Activated CD4-positive, alpha-beta memory T cell treated with anti-CD3 and anti-CD28 coated beads, Interleukin-2, amount 10 ng/mL, durations not matched to agents 7 days and 5 days (primary cell): Measurements from ENCODE around the gene ZRANB1. TPM values are rescaled to one million over a fixed set of nuclear protein-coding genes. Genes with fewer than 3 reads are reported as not detected.
A peak's percentile ranks its signal among the peaks of the same experiment; 100 is the strongest.

Source experiments
- CTCF ChIA-PET: fragments of 350-600 bp; sonication (Branson Sonifier 250); formaldehyde crosslinking; loops from one replicate; lab custom pipeline; 2021; ENCODE audit warnings: antibody characterized with exemption, inconsistent platforms; lab: Charles Lee
- POLR2A ChIA-PET: fragments of 350-600 bp; sonication (Branson Sonifier 250); formaldehyde crosslinking; loops from one replicate; lab custom pipeline; 2021; ENCODE audit warnings: antibody characterized with exemption; lab: Charles Lee
- DNase-seq: peaks from one replicate; pipeline ENCODE4 v3.0.0-alpha.2; 2020
- H3K27ac Mint-ChIP-seq: one replicate; pipeline ENCODE4 v1.8.0; 2021; ENCODE audit warnings: mild to moderate bottlenecking, mixed read lengths
- H3K27me3 Mint-ChIP-seq: one replicate; pipeline ENCODE4 v1.8.0; 2021; ENCODE audit warnings: mixed read lengths
- H3K36me3 Mint-ChIP-seq: one replicate; pipeline ENCODE4 v1.8.0; 2021; ENCODE audit warnings: low read depth, mixed read lengths
- H3K4me1 Mint-ChIP-seq: one replicate; pipeline ENCODE4 v1.8.0; 2021; ENCODE audit warnings: mixed read lengths
- H3K4me3 Mint-ChIP-seq: one replicate; pipeline ENCODE4 v1.8.0; 2021; ENCODE audit warnings: mild to moderate bottlenecking, mixed read lengths
- H3K9me3 Mint-ChIP-seq: one replicate; pipeline ENCODE4 v1.8.0; 2021; ENCODE audit warnings: mixed read lengths
- total RNA-seq, 2 experiments: library from RNA; stranded (reverse); gene quantifications; one replicate each; pipeline ENCODE4 v1.2.3, GENCODE V29; 2021

ZRANB1 gene
- total RNA-seq, 2 experiments from 2014 or later = 11.2 to 12.3 TPM

GRCh38 chr10:124993736-124994451 lies 52.0 kb downstream of the ZRANB1 start:
- ChIA-PET POLR2A (no interaction called here), CTCF (interaction anchor here (0.6 kb wide), 1 partner anchor 575 kb away, joined by 3 read pairs; no protein-coding TSS in a partner anchor)
- H3K27ac Mint-ChIP-seq = no peak overlapping the region
- peak; percentile 14 for DNase-seq
- peaks cover 3% of the 10 kb centered on the region for H3K36me3 Mint-ChIP-seq
- no peaks in the 10 kb centered on the region for H3K9me3 Mint-ChIP-seq
- H3K27me3 Mint-ChIP-seq = no peaks in the 10 kb centered on the region
- no peaks in the 10 kb centered on the region for H3K4me1 Mint-ChIP-seq
- no peak overlapping the region for H3K4me3 Mint-ChIP-seq

GRCh38 chr10:124994573-124995473 lies 52.9 kb downstream of the ZRANB1 start:
- Mint-ChIP-seq H3K36me3 (no peaks in the 10 kb centered on the region), H3K9me3 (no peaks in the 10 kb centered on the region), H3K4me1 (no peaks in the 10 kb centered on the region), H3K27ac (no peak overlapping the region), H3K27me3 (no peaks in the 10 kb centered on the region), H3K4me3 (no peak overlapping the region)
- DNase-seq = peak; percentile 12
- CTCF ChIA-PET = no interaction called here
- POLR2A ChIA-PET = no interaction called here

- no peaks in the 10 kb centered on the region for H3K9me3 Mint-ChIP-seq
- H3K36me3 Mint-ChIP-seq = no peaks in the 10 kb centered on the region
- no peaks in the 10 kb centered on the region for H3K4me1 Mint-ChIP-seq
- ChIA-PET CTCF (interaction anchor here (0.7 kb wide), 1 partner anchor 464 kb away, joined by 3 read pairs; no protein-coding TSS in a partner anchor), POLR2A (no interaction called here)
- no peaks in the 10 kb centered on the region for H3K27me3 Mint-ChIP-seq
- H3K27ac Mint-ChIP-seq = no peak overlapping the region
- DNase-seq = peak; percentile 15
- H3K4me3 Mint-ChIP-seq = no peak overlapping the region
Measured at GRCh38 chr10:124995605-124996004, 53.7 kb downstream of the ZRANB1 start.

DNA sequence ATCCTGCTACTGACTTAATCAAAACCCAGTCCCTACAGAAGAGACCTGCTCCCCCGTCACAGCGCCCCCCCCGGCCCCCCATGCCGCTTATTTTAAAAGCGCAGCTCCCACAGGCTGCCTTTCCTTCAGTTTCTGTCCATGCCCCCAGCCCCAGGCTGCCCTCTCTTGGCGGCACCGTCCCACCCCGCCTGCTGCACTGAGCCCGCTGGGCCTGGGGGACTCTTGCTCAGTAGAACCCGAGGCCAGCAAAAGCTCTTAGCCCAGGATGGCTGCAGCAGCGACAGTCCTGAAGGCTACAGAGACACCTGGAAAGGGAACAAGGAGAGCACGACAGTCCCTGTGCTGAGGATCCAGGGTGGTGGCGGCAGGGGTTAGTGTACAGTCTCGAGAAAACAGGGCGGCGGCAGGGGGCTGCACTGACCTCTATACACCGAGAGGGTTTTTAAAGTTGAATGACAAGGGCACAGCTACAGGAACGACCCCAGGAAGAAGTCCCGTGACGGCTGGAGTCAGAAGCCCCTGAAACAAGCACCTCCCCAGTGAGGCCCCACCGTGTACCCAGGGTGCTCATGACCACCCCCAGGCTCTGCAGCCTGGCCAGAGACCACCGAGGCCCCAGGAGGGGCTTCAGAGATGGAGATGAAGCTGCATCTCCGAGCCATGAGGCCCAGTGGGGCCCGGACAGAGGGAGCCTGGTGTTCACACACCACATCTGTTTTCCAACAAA lies 54.4 kb downstream of the ZRANB1 start:
- Mint-ChIP-seq H3K9me3 (no peaks in the 10 kb centered on the region), H3K36me3 (no peaks in the 10 kb centered on the region), H3K27me3 (no peaks in the 10 kb centered on the region), H3K4me3 (no peak overlapping the region), H3K4me1 (no peaks in the 10 kb centered on the region), H3K27ac (no peak overlapping the region)
- ChIA-PET POLR2A (no interaction called here), CTCF (interaction anchor here (0.7 kb wide), 1 partner anchor 465 kb away, joined by 3 read pairs; no protein-coding TSS in a partner anchor)
- DNase-seq = peak; percentile 12

- Mint-ChIP-seq H3K4me1 (no peaks in the 10 kb centered on the region), H3K36me3 (no peaks in the 10 kb centered on the region), H3K4me3 (no peak overlapping the region), H3K27ac (no peak overlapping the region), H3K27me3 (no peaks in the 10 kb centered on the region), H3K9me3 (no peaks in the 10 kb centered on the region)
- no peak for DNase-seq
- CTCF ChIA-PET = no interaction called here
- POLR2A ChIA-PET = no interaction called here
Measured at GRCh38 chr10:124996854-124997215, 54.9 kb downstream of the ZRANB1 start.

DNA sequence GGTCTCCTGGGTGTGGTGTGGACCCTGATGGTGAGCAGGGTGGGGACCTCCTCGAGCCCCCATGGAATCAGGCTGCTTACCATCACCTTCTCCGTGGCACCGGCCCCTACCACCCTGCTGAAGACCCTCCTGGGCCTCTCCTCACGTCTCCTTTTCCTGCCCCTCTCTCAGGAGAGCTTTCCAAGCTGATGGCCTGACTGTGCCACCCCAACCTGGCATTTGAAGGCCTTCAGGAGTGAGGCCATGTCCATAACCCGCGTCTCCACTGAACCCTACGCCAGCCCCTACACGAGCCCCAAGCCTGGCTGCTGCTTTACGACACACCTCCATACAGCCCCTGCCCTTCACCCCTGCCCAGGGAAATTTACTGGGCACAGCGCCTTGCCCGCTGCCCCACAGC lies 55.4 kb downstream of the ZRANB1 start:
- Mint-ChIP-seq H3K27me3 (no peaks in the 10 kb centered on the region), H3K9me3 (no peaks in the 10 kb centered on the region), H3K36me3 (no peaks in the 10 kb centered on the region), H3K4me1 (no peaks in the 10 kb centered on the region), H3K27ac (no peak overlapping the region), H3K4me3 (no peak overlapping the region)
- ChIA-PET CTCF (no interaction called here), POLR2A (no interaction called here)
- DNase-seq = no peak

GRCh38 chr10:124997771-124998623 lies 56.1 kb downstream of the ZRANB1 start:
- H3K4me3 Mint-ChIP-seq = no peak overlapping the region
- no peaks in the 10 kb centered on the region for H3K27me3 Mint-ChIP-seq
- ChIA-PET POLR2A (no interaction called here), CTCF (no interaction called here)
- H3K4me1 Mint-ChIP-seq = no peaks in the 10 kb centered on the region
- no peaks in the 10 kb centered on the region for H3K9me3 Mint-ChIP-seq
- no peak for DNase-seq
- H3K36me3 Mint-ChIP-seq = no peaks in the 10 kb centered on the region
- H3K27ac Mint-ChIP-seq = no peak overlapping the region

DNA sequence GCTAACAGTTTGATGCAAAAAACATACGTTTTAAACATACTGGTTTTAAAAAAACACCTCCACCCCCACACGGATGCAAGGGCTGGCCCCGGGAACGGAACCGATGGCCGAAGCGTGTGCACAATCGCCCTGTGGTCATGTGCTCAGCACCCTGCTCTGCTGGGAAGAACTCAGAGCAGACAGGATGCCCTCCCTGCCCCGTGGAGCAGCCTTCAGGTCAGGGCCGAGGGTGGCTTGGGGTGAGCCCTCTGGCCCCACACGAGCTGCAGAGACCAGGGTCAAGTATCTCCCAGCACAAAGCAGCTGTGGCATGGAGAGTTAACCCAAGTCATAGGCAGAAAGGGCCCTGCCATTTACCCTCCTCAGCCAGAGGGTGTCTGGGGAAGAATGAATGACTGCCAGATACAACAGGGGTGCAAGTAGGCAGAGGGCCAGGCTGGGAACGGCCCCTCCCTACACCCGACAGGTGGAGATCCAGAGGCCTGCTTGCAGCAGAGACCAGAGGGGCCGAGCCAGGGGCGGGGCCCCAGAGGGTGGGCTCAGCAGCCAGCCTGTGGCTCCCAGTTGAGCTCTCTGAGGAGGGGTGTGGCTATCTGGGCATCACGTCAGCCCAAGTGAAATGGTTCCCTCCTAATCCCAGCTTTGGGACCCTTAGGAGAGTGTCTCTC lies 56.8 kb downstream of the ZRANB1 start:
- Mint-ChIP-seq H3K27me3 (no peaks in the 10 kb centered on the region), H3K4me3 (no peak overlapping the region), H3K27ac (no peak overlapping the region), H3K36me3 (no peaks in the 10 kb centered on the region), H3K9me3 (no peaks in the 10 kb centered on the region), H3K4me1 (no peaks in the 10 kb centered on the region)
- POLR2A ChIA-PET = no interaction called here
- CTCF ChIA-PET = no interaction called here
- DNase-seq = no peak

DNA sequence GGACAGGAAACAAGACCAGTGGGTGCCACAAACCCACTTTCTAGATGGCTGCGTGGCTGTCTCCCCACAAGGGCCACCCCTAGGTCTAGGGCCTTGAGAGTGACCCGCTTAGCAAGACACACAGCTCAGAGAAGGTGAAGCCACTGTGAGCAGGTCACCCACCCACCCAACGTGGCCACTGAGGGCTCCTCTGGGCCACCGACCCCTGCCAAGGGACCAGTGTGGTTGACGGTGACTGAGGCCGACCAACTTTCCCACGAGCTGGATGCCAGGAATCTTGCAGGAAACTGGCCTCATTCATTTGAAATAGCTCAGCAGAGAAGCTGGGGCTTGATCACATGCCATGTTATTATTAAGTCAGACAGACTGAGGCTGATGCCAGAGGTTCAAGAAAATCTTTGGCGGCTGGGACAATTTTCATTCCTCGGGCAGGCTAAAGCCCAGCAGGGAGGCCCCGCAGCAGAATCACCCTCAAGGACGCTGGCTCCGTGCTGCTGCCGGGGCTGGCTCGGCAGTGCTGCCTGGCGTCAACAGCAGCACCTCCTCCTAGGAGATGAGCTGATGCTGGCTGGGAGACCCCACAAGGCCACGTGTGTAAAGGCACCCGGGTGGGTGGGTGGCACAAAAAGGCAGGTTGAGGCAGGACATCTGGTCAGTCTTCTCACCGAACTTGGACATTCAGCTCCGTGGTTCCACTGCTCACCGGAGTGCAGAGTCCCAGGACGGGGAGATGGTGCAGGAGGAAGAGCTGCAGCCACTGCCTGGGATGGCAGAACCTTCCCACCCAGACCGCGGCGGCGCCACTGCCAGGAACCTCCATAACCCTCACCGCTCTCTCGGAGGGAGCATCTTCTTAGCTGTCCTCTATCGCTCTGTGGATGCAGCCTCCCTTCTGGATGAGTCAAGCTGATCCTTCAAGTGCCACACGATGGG lies 57.8 kb downstream of the ZRANB1 start:
- DNase-seq = no peak
- ChIA-PET POLR2A (no interaction called here), CTCF (interaction anchor here (1.1 to 1.6 kb wide), 2 partner anchors 11 to 62 kb away, joined by 3 to 6 read pairs; no protein-coding TSS in a partner anchor)
- H3K9me3 Mint-ChIP-seq = no peaks in the 10 kb centered on the region
- H3K4me1 Mint-ChIP-seq = no peaks in the 10 kb centered on the region
- H3K36me3 Mint-ChIP-seq = no peaks in the 10 kb centered on the region
- no peak overlapping the region for H3K27ac Mint-ChIP-seq
- no peak overlapping the region for H3K4me3 Mint-ChIP-seq
- H3K27me3 Mint-ChIP-seq = no peaks in the 10 kb centered on the region

GRCh38 chr10:125000366-125001312 lies 58.7 kb downstream of the ZRANB1 start:
- no peak for DNase-seq
- Mint-ChIP-seq H3K9me3 (no peaks in the 10 kb centered on the region), H3K4me1 (no peaks in the 10 kb centered on the region), H3K36me3 (no peaks in the 10 kb centered on the region), H3K27ac (no peak overlapping the region), H3K4me3 (no peak overlapping the region), H3K27me3 (no peaks in the 10 kb centered on the region)
- ChIA-PET POLR2A (no interaction called here), CTCF (interaction anchor here (1.1 to 1.6 kb wide), 2 partner anchors 10 to 61 kb away, joined by 3 to 6 read pairs; no protein-coding TSS in a partner anchor)
